Measurements from ENCODE around the gene CTTNBP2.

The CTTNBP2 gene

GRCh38 chr7:117873310-117874190 is at the start of gene CTTNBP2:
TSS of gene CTTNBP2 (minus strand) at chr7:117873441. CDS start at chr7:117873415, 26 bp downstream.
- DNase-seq = peak; percentile 22

GRCh38 chr7:117916309-117916708 is 43.1 kb upstream of the CTTNBP2 start:
- DNase-seq = no peak

- no peak for DNase-seq
Measured at GRCh38 chr7:117912421-117912820, 39.2 kb upstream of the CTTNBP2 start.

GRCh38 chr7:117908031-117908795 is 35.0 kb upstream of the CTTNBP2 start:
- DNase-seq = no peak

GRCh38 chr7:117907049-117907640 is 33.9 kb upstream of the CTTNBP2 start:
- DNase-seq = no peak

- no peak for DNase-seq
Measured at GRCh38 chr7:117902314-117902889, 29.2 kb upstream of the CTTNBP2 start.

GRCh38 chr7:117901089-117901797 is 28.0 kb upstream of the CTTNBP2 start:
- no peak for DNase-seq

- no peak for DNase-seq
Measured at GRCh38 chr7:117896339-117896738, 23.1 kb upstream of the CTTNBP2 start.

- DNase-seq = no peak
Measured at GRCh38 chr7:117895276-117895675, 22.0 kb upstream of the CTTNBP2 start.

GRCh38 chr7:117894037-117894436 is 20.8 kb upstream of the CTTNBP2 start:
- no peak for DNase-seq

GRCh38 chr7:117892821-117893220 is 19.6 kb upstream of the CTTNBP2 start:
- no peak for DNase-seq

- DNase-seq = no peak
Measured at GRCh38 chr7:117889611-117890010, 16.4 kb upstream of the CTTNBP2 start.

- DNase-seq = no peak
Measured at GRCh38 chr7:117888627-117889026, 15.4 kb upstream of the CTTNBP2 start.

GRCh38 chr7:117882594-117882993 is 9.4 kb upstream of the CTTNBP2 start:
- no peak for DNase-seq

GRCh38 chr7:117876761-117877160 is 3.5 kb upstream of the CTTNBP2 start:
- DNase-seq = no peak

GRCh38 chr7:117875566-117875965 is 2.3 kb upstream of the CTTNBP2 start:
- DNase-seq = no peak

GRCh38 chr7:117874191-117874700 is 1.0 kb upstream of the CTTNBP2 start:
- no peak for DNase-seq

- DNase-seq = peak; percentile 19
Measured at GRCh38 chr7:117872561-117873309, 506 bp downstream of the CTTNBP2 start.

GRCh38 chr7:117871778-117872538 is 1.3 kb downstream of the CTTNBP2 start:
- DNase-seq = peak; percentile 20

GRCh38 chr7:117871401-117871777 is 1.9 kb downstream of the CTTNBP2 start:
- DNase-seq = no peak

All from NCI-H1092 treated with DMSO at 0.1 percent for 48 hours (cell line).